Stimulated activated CD4-positive, alpha-beta T cell treated with anti-CD3 and anti-CD28 coated beads, Interleukin-12 subunit alpha, Interleukin-12 subunit beta, amount 100 ng/mL, for 24 hours (primary cell): Measurements from ENCODE around the gene SLC16A12.
"Not testable (repeated sequence)": the region's sequence is repeated elsewhere in the genome, so short reads cannot be mapped to it uniquely, and the experiment has no call there.

Source experiments
- DNase-seq, 2 experiments: peaks; one replicate each; pipeline ENCODE4 v3.0.0-alpha.2; 2020; ENCODE audit warnings: low read depth in 2 of 2

The SLC16A12 gene

GRCh38 chr10:89419548-89419947, 115.8 kb downstream of the SLC16A12 start:
- no peak for DNase-seq

GRCh38 chr10:89416465-89416864, 118.9 kb downstream of the SLC16A12 start:
- DNase-seq, result no peak

GRCh38 chr10:89414879-89415821, 120.2 kb downstream of the SLC16A12 start:
- DNase-seq, result peak; percentile 7 to 8

- peak; percentile 28 to 31 for DNase-seq
Measured at GRCh38 chr10:89414146-89414878, 121.1 kb downstream of the SLC16A12 start, which contains the start of gene IFIT5. TSS of gene IFIT5 (plus strand) at chr10:89414568. CDS start at chr10:89414799, 231 bp downstream.

- DNase-seq, result no peak
Measured at GRCh38 chr10:89413398-89413912, 121.9 kb downstream of the SLC16A12 start.

GRCh38 chr10:89412276-89412675, 123.1 kb downstream of the SLC16A12 start:
- DNase-seq, result not testable (repeated sequence)

GRCh38 chr10:89411135-89411534, 124.3 kb downstream of the SLC16A12 start:
- DNase-seq, result not testable (repeated sequence)

GRCh38 chr10:89410551-89410950, 124.8 kb downstream of the SLC16A12 start:
- DNase-seq, result not testable (repeated sequence)

GRCh38 chr10:89409282-89409681, 126.1 kb downstream of the SLC16A12 start:
- DNase-seq, result not testable (repeated sequence)

GRCh38 chr10:89407792-89408191, 127.6 kb downstream of the SLC16A12 start:
- DNase-seq, result not testable (repeated sequence)

GRCh38 chr10:89406178-89406577, 129.2 kb downstream of the SLC16A12 start:
- DNase-seq, result not testable (repeated sequence)

GRCh38 chr10:89404104-89405047, 131.0 kb downstream of the SLC16A12 start:
- DNase-seq, result no peak

GRCh38 chr10:89403043-89403442, 132.4 kb downstream of the SLC16A12 start:
- no peak for DNase-seq

GRCh38 chr10:89399956-89400355, 135.4 kb downstream of the SLC16A12 start:
- no peak for DNase-seq

GRCh38 chr10:89398003-89398749, 137.2 kb downstream of the SLC16A12 start:
- no peak for DNase-seq

- no peak for DNase-seq
Measured at GRCh38 chr10:89395141-89395540, 140.3 kb downstream of the SLC16A12 start.

- DNase-seq, result no peak
Measured at GRCh38 chr10:89393898-89394297, 141.5 kb downstream of the SLC16A12 start.

GRCh38 chr10:89392974-89393373, 142.4 kb downstream of the SLC16A12 start:
- DNase-seq, result no peak

GRCh38 chr10:89391907-89392756, 143.3 kb downstream of the SLC16A12 start, which contains the start of gene IFIT1:
TSS of gene IFIT1 (plus strand) at chr10:89392623. CDS start at chr10:89392713, 90 bp downstream.
- DNase-seq, result peak; percentile 5 to 6
